ENCODE results near the gene SEPTIN8. TPM values are rescaled to one million over a fixed set of nuclear protein-coding genes. Genes with fewer than 3 reads are reported as not detected.

SEPTIN8 gene
- total RNA-seq, 1 experiment from 2014 or later: 38.2 TPM

DNA sequence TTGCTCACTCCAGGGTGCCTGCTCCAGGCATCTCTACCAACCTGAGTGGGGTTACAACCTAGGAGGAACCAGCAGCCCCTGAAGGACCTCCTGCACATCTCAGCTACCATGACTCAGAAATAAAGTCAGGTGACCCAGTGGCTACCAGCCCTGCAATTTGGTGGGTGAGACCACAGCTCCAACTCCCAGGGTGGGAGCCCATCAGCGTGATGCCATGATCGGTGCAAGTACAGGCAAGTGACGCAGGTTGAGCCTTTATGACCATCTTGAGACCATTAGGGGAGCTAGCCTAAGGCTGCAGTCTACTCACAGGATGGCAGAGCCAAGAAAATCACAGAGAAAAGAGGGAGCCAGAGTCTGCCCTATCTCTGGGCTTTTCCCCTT is 8.6 kb downstream of the SEPTIN8 start:
- H2AK5ac ChIP-seq (ENCODE audit: insufficient read length, low read length): no peak overlapping the region
- Mint-ChIP-seq H3K36me3 (ENCODE audit: insufficient read depth in 1 of 3, low read depth in 3 of 3) (peaks cover 0 to 9% (median 9%) of the 10 kb centered on the region in 3 experiments; a peak in 5 of 7 replicates), H3K27ac (no peak overlapping the region), H3K4me1 (peaks cover 20 to 22% of the 10 kb centered on the region in 2 experiments), H3K4me3 (no peak overlapping the region), H3K27me3 (ENCODE audit: low read depth) (peaks cover 13% of the 10 kb centered on the region; the same call in 1 of the 2 replicates), H3K9me3 (no peaks in the 10 kb centered on the region)
- H2BK15ac ChIP-seq (ENCODE audit: low read depth, low read length): no peak overlapping the region
- H2BK20ac ChIP-seq (ENCODE audit: low read depth, low read length, poor library complexity, severe bottlenecking): no peak overlapping the region
- H2BK12ac ChIP-seq (ENCODE audit: insufficient read length, low read depth, low read length): no peak overlapping the region
- H3K18ac ChIP-seq (ENCODE audit: insufficient read length, low read depth, low read length): no peak overlapping the region
- H4K20me1 ChIP-seq (ENCODE audit: control insufficient read depth, insufficient read depth, insufficient read length): no peaks in the 10 kb centered on the region
- H3K27me3 ChIP-seq (ENCODE audit: insufficient read depth, low read length): no peaks in the 10 kb centered on the region
- no peak overlapping the region for H2AFZ ChIP-seq (ENCODE audit: low read length)
- H4K8ac ChIP-seq (replicated peaks; ENCODE audit: insufficient read length, low read depth, low read length): no peak overlapping the region
- no peak overlapping the region for H2BK5ac ChIP-seq (ENCODE audit: insufficient read length, low read length)
- DNase-seq: no peak
- no peak overlapping the region for H3K56ac ChIP-seq (ENCODE audit: insufficient read length, low read depth, low read length)
- H3K79me2 ChIP-seq (ENCODE audit: insufficient read depth, low read length): no peaks in the 10 kb centered on the region
- no CpG with 5 or more reads among the region's 3 CpGs for WGBS (ENCODE audit: extremely low coverage, insufficient read length, low lambda C conversion rate)
- peaks cover 3% of the 10 kb centered on the region; the same call in 1 of the 2 replicates for H3K4me1 ChIP-seq (ENCODE audit: insufficient read depth, low read length)
- TF ChIP-seq, protein P1, sequence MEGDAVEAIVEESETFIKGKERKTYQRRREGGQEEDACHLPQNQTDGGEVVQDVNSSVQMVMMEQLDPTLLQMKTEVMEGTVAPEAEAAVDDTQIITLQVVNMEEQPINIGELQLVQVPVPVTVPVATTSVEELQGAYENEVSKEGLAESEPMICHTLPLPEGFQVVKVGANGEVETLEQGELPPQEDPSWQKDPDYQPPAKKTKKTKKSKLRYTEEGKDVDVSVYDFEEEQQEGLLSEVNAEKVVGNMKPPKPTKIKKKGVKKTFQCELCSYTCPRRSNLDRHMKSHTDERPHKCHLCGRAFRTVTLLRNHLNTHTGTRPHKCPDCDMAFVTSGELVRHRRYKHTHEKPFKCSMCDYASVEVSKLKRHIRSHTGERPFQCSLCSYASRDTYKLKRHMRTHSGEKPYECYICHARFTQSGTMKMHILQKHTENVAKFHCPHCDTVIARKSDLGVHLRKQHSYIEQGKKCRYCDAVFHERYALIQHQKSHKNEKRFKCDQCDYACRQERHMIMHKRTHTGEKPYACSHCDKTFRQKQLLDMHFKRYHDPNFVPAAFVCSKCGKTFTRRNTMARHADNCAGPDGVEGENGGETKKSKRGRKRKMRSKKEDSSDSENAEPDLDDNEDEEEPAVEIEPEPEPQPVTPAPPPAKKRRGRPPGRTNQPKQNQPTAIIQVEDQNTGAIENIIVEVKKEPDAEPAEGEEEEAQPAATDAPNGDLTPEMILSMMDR (conservative IDR thresholded peaks at IDR 0.05): no peak
- H3K23ac ChIP-seq (ENCODE audit: insufficient read length, low read depth, low read length): no peak overlapping the region
- no peak overlapping the region for H4K91ac ChIP-seq (ENCODE audit: insufficient read length, low read depth, low read length)
- H3T11ph ChIP-seq (ENCODE audit: low read length): no peak overlapping the region
- no peak overlapping the region for H3K9ac ChIP-seq (ENCODE audit: extremely low read depth, insufficient read length, low read length)
- H4K5ac ChIP-seq (ENCODE audit: insufficient read length, low read depth, low read length): no peak overlapping the region
- H3K14ac ChIP-seq (ENCODE audit: insufficient read depth, low read length): no peak overlapping the region
- H3K4me2 ChIP-seq (ENCODE audit: insufficient read depth, insufficient read length, low read length): no peak overlapping the region
- H3K79me1 ChIP-seq (ENCODE audit: insufficient read depth, low read depth, low read length, poor library complexity, severe bottlenecking): no peaks in the 10 kb centered on the region
- H3K27ac ChIP-seq (ENCODE audit: insufficient read length, low read depth, low read length): no peak overlapping the region
- H2BK120ac ChIP-seq (ENCODE audit: low read depth, low read length, poor library complexity, severe bottlenecking): no peak overlapping the region
- no peaks in the 10 kb centered on the region for H3K23me2 ChIP-seq (ENCODE audit: insufficient read length, low read depth, low read length, poor library complexity, severe bottlenecking)
- H3K4ac ChIP-seq (ENCODE audit: low read depth, low read length): no peak overlapping the region
- H3K9me3 ChIP-seq (ENCODE audit: control insufficient read depth, low read depth, low read length): no peaks in the 10 kb centered on the region

Measured in H9 (cell line).